CD4-positive, alpha-beta T cell treated with Interferon gamma for 1 hour (primary cell): ENCODE measurements around the gene ZNF330.
"Not testable (repeated sequence)": the region's sequence is repeated elsewhere in the genome, so short reads cannot be mapped to it uniquely, and the experiment has no call there.

Source experiments
- DNase-seq: peaks from one replicate; pipeline ENCODE4 v3.0.0-alpha.2; 2020

The ZNF330 gene

DNA sequence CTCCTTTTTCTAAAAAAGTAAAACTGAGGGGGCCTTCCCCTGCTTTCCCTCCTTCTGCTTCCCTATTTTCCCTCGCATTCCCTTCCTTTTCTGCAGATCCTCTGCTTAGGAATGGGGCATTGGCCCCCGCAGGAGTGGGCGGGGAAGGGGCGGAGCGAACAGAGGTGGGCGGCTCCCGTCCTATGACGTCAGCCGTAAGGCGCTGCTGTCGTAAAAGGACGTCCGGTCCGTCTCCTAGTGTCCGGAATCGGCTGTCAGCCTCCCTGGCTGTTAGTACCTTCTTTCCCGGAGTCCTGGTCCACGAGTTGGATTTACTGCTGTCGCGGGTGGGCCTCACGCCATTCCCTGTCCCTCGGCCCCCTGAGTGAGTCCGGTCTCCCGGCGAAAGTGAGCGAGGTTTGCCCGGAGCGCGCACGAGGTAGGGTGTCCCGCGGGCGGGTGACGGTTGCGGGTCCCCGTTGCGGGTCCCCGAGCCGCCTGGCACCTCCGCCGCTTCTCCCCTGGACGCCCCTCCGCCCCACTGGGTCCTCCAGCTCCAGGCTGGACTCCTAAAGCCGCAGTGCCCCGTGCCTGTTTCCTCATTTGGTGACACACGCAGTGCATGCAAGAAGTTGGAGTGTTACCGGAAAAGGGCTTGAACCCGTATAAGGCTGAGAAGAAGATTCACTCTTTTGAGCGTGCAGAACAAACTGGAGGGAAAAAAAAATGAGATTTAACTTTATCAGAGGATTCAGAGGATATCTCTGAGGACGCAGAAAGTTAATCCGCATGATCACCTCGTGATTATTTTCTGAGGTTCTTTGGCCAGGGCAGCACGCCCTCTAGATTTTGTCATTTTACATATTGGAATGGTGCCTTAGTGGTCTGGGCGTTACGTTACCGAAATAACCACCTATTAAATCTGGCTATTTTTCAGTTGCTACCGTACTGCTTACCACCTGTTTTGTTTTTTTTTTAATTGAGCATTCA, at the start of gene ZNF330:
TSS of gene ZNF330 (plus strand) at position 205 of the 969 bp plus-strand sequence. CDS start 1,477 bp downstream, outside the sequence.
- DNase-seq = peak; percentile 83

DNA sequence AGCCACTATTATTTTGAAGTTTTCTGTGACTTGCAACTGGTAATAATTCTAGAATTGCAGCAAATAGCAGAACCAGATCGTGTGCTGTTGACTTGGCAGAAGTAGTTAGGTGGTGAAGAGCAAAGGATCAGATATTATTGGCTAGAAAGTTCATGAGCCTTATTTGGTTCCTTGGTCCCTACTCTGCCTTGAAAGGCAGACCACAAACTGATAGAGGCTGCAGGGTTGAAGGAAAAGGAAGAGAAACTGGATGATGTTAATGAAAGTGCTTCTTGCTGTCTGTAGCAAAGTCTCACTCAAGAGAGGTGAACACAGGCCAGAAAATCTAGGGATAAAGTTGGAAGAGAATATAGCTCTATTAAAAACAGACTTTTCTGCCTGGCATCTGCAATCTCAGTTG, 46.2 kb upstream of the ZNF330 start:
- DNase-seq = no peak

DNA sequence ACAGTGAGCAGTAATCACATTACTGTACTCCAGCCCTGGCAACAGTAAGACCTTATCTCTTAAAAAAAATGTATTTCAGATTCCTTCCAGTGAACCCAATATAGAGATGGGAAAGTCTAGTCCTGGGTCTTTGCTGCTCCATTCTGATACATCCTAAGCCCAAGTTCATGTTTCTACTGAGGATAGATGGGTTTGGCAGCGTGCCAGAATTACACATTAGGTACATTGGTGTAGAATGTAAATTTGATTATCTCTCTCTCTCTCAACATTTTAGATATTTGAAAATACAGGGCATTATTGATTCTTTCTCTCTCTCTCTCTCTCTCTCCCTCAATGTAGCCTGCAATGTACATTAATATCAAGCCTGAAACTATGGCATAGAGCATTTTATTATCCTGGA, 43.5 kb upstream of the ZNF330 start:
- no peak for DNase-seq

GRCh38 chr4:141179474-141180373, 41.0 kb upstream of the ZNF330 start:
- no peak for DNase-seq

GRCh38 chr4:141180991-141181761, 39.5 kb upstream of the ZNF330 start:
- DNase-seq = no peak

DNA sequence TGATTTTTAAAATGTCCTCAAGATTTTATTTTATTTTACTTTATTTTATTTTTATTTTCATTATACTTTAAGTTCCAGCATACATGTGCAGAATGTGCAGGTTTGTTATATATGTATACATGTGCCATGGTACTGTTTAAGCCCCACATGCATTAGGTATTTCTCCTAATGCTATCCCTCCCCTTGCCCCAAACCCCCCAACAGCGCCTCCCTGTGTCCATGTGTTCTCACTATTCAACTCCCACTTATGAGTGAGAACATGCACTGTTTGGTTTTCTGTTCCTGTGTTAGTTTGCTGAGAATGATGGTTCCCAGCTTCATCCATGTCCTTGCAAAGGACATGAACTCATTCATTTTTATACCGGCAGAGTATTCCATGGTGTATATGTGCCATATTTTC, 37.2 kb upstream of the ZNF330 start:
- DNase-seq = not testable (repeated sequence)

GRCh38 chr4:141192564-141192963, 28.1 kb upstream of the ZNF330 start:
- no peak for DNase-seq

- no peak for DNase-seq
Measured at GRCh38 chr4:141193516-141194034, 27.1 kb upstream of the ZNF330 start.

- no peak for DNase-seq
Measured at GRCh38 chr4:141195095-141195707, 25.5 kb upstream of the ZNF330 start.

DNA sequence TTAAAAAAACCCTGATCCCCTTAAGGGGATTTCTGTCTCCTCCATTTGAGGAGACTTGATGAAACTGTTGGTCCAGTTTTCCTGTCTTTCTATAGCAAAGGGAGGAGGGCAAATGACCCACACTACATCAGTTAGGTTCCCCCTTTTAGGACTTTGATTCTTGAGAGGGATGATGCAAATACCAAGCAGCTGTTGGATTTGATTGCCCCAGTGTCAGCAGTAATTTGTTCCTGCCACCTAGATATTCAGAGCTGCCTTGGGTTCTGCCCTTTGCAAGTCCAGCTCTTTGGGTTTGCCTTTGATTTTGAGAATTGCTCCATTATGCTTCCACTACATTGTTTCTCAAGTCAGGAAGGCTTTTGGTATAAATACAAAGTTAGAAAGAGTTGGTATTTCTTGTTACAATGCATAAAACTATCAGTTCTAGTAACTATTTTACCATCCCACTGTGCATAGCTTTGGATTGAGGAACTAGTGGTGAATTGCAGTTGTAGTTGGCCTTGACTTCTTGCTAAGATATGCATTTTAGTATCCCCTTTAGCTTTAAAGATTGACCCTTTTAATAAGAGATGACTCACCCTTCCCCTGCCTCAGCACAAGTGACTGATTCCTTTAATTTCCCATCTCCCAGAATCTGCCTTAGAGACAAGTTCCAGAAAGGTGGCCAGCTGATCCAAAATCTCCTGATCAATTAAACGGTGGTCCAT, 24.3 kb upstream of the ZNF330 start:
- no peak for DNase-seq

- no peak for DNase-seq
Measured at GRCh38 chr4:141207961-141208360, 12.7 kb upstream of the ZNF330 start.

DNA sequence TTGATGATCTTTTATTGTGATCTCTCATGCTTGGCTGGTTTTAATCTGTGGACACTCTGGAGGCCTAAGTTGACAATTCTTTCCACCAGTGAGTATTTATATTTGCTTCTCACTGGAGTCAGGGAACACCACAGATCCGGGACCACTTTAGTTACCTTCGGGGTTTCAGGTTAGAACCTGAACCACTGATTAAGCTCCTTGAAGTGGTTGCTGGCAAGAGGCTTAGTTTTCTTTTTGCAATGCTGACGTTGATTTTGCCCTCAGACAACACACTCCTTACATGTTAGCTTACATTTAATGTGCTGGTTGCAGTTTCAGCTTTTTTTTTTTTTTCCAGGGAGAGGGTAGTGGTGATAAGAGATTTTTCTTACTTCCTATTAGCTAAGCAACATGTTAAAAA, 10.5 kb upstream of the ZNF330 start:
- no peak for DNase-seq

DNA sequence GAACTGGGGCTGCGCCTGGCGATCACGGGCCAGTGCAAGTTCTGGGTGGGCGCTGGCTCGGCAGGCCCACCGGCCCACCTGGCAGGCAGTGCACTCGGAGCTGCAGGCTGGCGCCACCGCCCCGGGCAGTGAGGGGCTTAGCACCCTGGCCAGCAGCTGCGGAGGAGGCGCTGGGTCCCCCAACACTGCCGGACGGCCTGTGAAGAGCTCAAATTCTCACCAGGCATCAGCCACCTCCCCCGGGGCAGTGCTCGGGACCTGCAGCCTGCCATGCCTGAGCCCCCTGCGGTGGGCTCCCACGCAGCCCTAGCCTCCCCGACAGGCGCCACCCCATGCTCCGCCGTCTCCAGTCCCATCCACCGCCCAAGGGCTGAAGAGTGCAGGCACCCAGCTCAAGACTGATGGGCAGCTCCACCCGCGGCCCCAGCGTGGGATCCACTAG, 7.1 kb upstream of the ZNF330 start:
- DNase-seq = no peak

- no peak for DNase-seq
Measured at GRCh38 chr4:141215030-141215429, 5.7 kb upstream of the ZNF330 start.

- DNase-seq = no peak
Measured at GRCh38 chr4:141216002-141216761, 4.5 kb upstream of the ZNF330 start.

GRCh38 chr4:141220271-141220670, 424 bp upstream of the ZNF330 start:
- DNase-seq = no peak

GRCh38 chr4:141223418-141223817, 2.7 kb downstream of the ZNF330 start:
- DNase-seq = no peak

DNA sequence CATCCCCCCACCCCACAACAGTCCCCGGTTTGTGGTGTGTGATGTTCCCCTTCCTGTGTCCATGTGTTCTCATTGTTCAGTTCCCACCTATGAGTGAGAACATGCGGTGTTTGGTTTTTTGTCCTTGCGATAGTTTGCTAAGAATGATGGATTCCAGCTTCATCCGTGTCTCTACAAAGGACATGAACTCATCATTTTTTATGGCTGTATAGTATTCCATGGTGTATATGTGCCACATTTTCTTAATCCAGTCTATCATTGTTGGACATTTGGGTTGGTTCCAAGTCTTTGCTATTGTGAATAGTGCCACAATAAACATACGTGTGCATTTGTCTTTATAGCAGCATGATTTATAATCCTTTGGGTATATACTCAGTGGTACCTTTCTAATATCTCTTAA, 6.6 kb downstream of the ZNF330 start:
- DNase-seq = not testable (repeated sequence)

- DNase-seq = no peak
Measured at GRCh38 chr4:141229408-141230101, 8.9 kb downstream of the ZNF330 start.

GRCh38 chr4:141233673-141234072, 13.0 kb downstream of the ZNF330 start:
- no peak for DNase-seq
